ENCODE data around the gene MAD1L1.

Gene MAD1L1

GRCh38 chr7:2257651-2258050 lies 24.9 kb upstream of the MAD1L1 start:
- no peak for DNase-seq

DNA sequence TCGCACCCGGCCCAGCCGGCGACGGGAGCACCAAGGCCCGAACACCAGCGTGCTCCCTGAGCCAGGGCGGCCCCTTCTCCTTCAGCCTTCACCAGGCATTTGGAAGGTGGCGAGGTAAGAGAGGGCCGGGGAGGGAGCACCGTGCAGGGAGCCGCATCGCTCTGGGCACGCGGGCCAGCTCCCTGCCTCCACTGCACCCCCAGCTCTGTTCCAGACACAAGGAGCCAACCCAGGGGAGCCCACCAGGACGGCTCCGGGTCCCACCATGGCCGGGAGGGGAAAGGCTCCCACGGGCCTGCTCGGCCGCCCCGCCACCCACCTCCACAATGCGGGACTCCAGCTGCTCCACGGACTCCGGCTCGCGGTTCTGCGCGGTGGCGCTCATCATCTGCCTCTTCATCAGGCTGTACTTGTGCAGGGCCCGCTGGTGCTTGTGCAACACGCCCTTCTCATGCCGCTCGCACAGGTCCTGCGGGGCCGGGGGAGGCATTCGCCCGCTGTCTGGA lies 24.4 kb upstream of the MAD1L1 start:
- no peak for DNase-seq

GRCh38 chr7:2256306-2257045 lies 23.7 kb upstream of the MAD1L1 start:
- no peak for DNase-seq

DNA sequence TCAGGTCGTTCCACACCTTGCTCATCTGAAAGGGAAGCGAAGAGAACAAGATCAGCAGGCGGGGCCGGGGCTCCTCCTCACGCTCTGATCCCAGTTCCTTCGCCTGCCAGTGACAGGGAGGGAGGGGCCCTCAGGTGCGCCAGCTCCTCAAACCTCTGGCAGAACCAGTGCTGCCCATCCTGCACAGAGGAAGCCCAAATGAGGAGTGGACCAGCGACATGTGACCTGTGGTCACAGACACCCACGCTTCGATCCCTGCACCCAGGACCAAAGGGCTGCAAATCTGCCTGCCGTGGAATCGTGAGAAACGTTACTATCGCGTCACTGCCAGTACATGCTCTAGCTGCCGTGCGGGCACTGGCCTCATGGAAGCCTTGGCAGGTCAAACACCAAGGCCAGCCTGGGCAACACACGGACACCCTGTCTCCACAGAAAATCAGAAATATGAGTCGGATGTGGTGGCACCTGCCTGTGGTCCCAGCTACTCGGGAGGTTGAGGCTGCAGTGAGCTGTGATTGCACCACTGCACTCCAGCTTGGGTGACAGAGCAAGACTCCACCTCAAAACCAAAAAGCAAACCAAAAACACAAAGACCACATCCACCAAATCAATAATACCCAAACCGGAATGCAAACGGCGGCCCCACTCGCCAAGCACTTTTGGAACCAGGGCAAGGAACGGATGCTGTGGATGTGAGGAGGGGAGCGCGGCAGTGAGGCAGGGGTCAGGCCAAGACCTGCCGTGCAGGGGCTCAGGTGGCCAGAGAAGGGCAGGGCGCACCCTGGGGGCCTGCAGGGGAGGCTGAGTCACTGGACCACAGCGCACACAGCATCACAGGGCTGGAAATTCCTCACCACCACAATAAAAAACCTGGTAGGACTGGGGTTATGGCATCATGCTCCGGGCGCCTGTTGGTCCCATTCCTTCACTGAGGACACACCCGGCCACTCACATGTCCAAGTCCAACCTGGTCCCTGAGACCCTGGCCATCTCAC lies 22.7 kb upstream of the MAD1L1 start:
- no peak for DNase-seq

DNA sequence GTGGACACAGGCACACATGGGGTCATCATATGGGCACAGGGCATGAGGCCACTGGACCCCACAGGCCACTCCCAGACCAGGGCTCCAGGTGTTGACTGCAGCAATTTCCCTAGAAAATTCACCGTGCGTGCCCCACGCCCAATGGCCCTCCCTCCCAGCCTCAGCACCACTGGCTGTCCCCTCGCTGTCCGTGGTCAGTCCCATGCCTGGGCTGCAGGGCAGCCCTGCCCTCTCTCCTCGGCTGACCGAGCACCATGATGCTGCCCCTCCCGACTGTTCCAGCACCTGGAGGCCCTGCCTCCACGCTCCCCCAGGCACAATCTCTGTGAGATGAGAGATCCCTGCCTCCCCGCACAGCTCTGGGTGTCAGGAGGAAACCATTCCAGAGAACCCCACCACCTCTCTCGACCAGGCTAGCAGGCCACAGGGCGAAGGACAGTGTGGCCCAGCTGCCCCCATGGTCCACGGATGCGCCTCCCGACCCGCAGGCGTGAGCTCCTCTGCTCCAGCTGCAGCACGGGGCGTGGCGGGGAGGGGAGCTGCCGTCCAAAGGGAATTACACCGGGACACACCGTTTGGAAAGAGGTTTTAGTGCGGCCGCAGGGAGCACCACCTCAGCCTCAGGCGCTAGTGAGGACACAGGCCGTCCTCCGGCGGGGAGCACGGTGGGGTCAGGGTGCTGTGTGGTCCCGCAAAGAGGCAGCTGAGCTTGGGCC lies 21.8 kb upstream of the MAD1L1 start:
- no peak for DNase-seq

- DNase-seq: no peak
These were observed 20.9 kb upstream of the MAD1L1 start for GRCh38 chr7:2253525-2254244.

DNA sequence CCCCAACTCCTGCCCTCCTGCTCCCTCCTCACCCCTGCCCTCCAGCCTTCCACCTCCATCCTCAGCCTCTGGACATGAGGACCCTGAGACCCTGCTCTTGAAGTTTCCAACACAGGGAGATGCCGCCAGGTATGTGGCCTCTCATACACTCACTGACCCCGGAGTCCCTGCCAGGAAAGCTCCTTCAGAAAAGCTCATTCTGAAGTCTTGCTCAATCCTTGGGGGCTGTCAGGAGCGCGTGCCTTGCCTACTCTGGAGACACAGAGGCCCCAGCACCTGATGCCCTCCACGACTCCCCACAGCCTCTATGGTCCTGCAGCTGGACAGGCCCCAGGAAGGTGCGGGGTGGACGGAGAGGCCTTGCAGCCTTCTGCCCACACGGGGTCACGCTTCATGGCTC lies 20.3 kb upstream of the MAD1L1 start:
- no peak for DNase-seq

GRCh38 chr7:2251841-2252771 lies 19.4 kb upstream of the MAD1L1 start:
- no peak for DNase-seq

- no peak for DNase-seq
These were observed 18.6 kb upstream of the MAD1L1 start for GRCh38 chr7:2251381-2251780.

- DNase-seq: no peak
These were observed 17.1 kb upstream of the MAD1L1 start for GRCh38 chr7:2249744-2250323.

GRCh38 chr7:2248984-2249694 lies 16.4 kb upstream of the MAD1L1 start:
- no peak for DNase-seq

- no peak for DNase-seq
These were observed 14.6 kb upstream of the MAD1L1 start for GRCh38 chr7:2247141-2247995.

- no peak for DNase-seq
These were observed 13.3 kb upstream of the MAD1L1 start for GRCh38 chr7:2245883-2246675.

- DNase-seq: no peak
These were observed 11.8 kb upstream of the MAD1L1 start for GRCh38 chr7:2244404-2244995.

GRCh38 chr7:2243458-2243857 lies 10.7 kb upstream of the MAD1L1 start:
- DNase-seq: no peak

GRCh38 chr7:2242541-2243429 lies 10.0 kb upstream of the MAD1L1 start:
- no peak for DNase-seq

Measured in NCI-H1436 (cell line).